Fibroblast of peridontal ligament (primary cell): ENCODE data around the gene HES4.
"Not testable (repeated sequence)": the region's sequence is repeated elsewhere in the genome, so short reads cannot be mapped to it uniquely, and the experiment has no call there.

Experiments used
- DNase-seq: peaks from one replicate; pipeline ENCODE4 v3.0.0-alpha.2; 2010; ENCODE audit errors: extremely low read depth

Gene HES4

GRCh38 chr1:998745-998994, 1.2 kb downstream of the HES4 start:
- no peak for DNase-seq

- no peak for DNase-seq
These were observed 1.7 kb downstream of the HES4 start for GRCh38 chr1:997993-998744.

GRCh38 chr1:997713-997992, 2.2 kb downstream of the HES4 start:
- no peak for DNase-seq

- DNase-seq = no peak
These were observed 2.8 kb downstream of the HES4 start for GRCh38 chr1:996851-997712.

GRCh38 chr1:995665-996633, 3.9 kb downstream of the HES4 start:
- DNase-seq = no peak

- not testable (repeated sequence) for DNase-seq
These were observed 5.4 kb downstream of the HES4 start for GRCh38 chr1:994546-994945.

GRCh38 chr1:993379-993995, 6.4 kb downstream of the HES4 start:
- DNase-seq = no peak

GRCh38 chr1:992362-992761, 7.5 kb downstream of the HES4 start:
- no peak for DNase-seq

GRCh38 chr1:991895-992294, 8.0 kb downstream of the HES4 start:
- no peak for DNase-seq

- not testable (repeated sequence) for DNase-seq
These were observed 8.6 kb downstream of the HES4 start for GRCh38 chr1:991275-991674.

- DNase-seq = not testable (repeated sequence)
These were observed 11.8 kb downstream of the HES4 start for GRCh38 chr1:988061-988460.

GRCh38 chr1:985126-985525, 14.8 kb downstream of the HES4 start:
- DNase-seq = no peak

GRCh38 chr1:984476-984814, 15.5 kb downstream of the HES4 start:
- DNase-seq = no peak

GRCh38 chr1:983798-984475, 16.0 kb downstream of the HES4 start:
- DNase-seq = no peak

- DNase-seq = no peak
These were observed 17.0 kb downstream of the HES4 start for GRCh38 chr1:982765-983436.

GRCh38 chr1:981955-982558, 17.8 kb downstream of the HES4 start, which contains the start of gene PERM1:
Gene PERM1, minus strand, starts transcription at chr1:982093. Its CDS starts 1,064 bp downstream, at chr1:981029.
- no peak for DNase-seq

GRCh38 chr1:981491-981954, 18.4 kb downstream of the HES4 start:
- no peak for DNase-seq

GRCh38 chr1:980602-981395, 19.1 kb downstream of the HES4 start:
- DNase-seq = no peak

GRCh38 chr1:980137-980571, 19.7 kb downstream of the HES4 start:
- DNase-seq = no peak

- DNase-seq = no peak
These were observed 20.2 kb downstream of the HES4 start for GRCh38 chr1:979744-980072.
